Neural progenitor cell (in vitro differentiated cells): ENCODE measurements around the gene TJP1.

Experiments
- EZH2 ChIP-seq: fragments of 200-600 bp; sonication (generic); IDR thresholded peaks from 2 replicates; pipeline ENCODE4 v1.6.1; 2017; ENCODE audit warnings: antibody characterized with exemption, mild to moderate bottlenecking, moderate library complexity
- EZH2phosphoT487 ChIP-seq: fragments of 200-600 bp; sonication (generic); IDR thresholded peaks from 2 replicates; pipeline ENCODE4 v1.6.1; 2017; ENCODE audit warnings: antibody characterized with exemption
- TF ChIP-seq, protein P1 (sequence below): fragments of 200-600 bp; sonication (generic); IDR thresholded peaks from 2 replicates; pipeline ENCODE4 v1.5.1; 2017; ENCODE audit warnings: antibody characterized with exemption, mild to moderate bottlenecking

DNA sequence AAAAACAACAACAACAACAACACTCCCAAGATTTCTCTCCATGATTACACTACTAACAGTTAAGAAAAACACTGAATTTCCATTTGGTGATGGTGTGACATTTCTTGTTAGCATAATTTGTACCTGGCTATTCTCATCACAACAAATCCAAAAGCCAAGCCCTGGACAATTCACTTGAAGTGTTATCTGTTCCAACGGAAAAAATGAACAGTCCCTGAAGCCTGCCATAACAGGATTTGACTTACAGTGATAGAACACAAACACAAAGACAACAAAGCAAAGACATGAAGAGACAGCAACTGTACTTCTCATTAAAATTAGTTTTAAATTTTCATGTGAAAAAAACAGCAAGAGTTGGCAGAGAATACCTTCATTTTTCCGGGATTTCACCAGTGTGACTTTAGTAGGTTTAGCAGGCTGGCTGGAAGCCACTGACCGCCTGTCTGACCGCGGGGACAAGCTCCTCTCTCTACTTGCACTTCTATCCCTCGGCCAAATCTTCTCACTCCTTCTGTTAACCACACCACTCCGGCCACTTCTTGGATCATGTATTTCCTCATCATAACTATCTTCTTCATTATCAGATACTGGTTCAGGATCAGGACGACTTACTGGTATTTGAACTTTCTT, 56.3 kb downstream of the TJP1 start:
- TF ChIP-seq EZH2 (no peak), EZH2phosphoT487 (no peak)
- TF ChIP-seq, protein P1, sequence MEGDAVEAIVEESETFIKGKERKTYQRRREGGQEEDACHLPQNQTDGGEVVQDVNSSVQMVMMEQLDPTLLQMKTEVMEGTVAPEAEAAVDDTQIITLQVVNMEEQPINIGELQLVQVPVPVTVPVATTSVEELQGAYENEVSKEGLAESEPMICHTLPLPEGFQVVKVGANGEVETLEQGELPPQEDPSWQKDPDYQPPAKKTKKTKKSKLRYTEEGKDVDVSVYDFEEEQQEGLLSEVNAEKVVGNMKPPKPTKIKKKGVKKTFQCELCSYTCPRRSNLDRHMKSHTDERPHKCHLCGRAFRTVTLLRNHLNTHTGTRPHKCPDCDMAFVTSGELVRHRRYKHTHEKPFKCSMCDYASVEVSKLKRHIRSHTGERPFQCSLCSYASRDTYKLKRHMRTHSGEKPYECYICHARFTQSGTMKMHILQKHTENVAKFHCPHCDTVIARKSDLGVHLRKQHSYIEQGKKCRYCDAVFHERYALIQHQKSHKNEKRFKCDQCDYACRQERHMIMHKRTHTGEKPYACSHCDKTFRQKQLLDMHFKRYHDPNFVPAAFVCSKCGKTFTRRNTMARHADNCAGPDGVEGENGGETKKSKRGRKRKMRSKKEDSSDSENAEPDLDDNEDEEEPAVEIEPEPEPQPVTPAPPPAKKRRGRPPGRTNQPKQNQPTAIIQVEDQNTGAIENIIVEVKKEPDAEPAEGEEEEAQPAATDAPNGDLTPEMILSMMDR, result no peak
